ENCODE measurements around the gene NIN.
"Not testable (repeated sequence)": the region's sequence is repeated elsewhere in the genome, so short reads cannot be mapped to it uniquely, and the experiment has no call there.

Gene NIN

DNA sequence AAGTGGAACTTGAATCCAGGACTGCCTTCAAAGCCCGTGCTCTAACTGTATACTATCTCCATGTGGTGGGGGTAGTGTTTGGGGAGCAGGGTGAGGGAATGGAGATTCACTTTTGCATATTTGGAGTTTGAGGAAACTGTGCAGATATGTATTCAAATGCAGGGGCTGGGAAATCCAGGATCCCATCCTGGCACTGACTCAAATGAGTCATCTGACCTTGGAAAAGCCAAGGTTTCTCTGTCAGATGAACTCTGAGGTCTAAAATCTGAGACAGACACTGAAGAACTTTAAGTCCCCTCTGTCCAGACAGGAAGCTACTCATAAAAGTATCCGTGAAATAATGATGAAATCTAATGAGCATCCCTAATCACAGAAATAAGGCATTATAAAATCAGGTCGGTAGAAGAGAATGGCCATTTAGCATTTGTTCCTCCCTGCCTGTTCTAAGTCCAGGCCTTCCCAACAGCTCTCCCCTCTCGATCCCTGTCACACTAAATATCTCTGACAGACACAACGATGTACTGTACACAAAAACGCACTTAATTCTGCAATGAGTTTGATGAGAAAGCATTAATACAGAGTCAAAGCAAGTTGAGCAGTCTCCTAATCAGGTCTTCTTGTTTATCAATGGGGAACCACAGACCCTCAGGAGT, 14.4 kb downstream of the NIN start:
- Histone ChIP-seq H3K27ac (no peak overlapping the region), H3K36me3 (replicated peaks) (no peaks in the 10 kb centered on the region), H3K4me3 (ENCODE audit: low read depth, low read length) (no peak overlapping the region), H3K27me3 (replicated peaks) (no peaks in the 10 kb centered on the region)
- peak; percentile 44 for DNase-seq
- in situ Hi-C loops (cut with HindIII; ENCODE audit: low pct_ligation_motif_present, low sequenced_read_pairs), result no loop called here
- TF ChIP-seq, protein P1, sequence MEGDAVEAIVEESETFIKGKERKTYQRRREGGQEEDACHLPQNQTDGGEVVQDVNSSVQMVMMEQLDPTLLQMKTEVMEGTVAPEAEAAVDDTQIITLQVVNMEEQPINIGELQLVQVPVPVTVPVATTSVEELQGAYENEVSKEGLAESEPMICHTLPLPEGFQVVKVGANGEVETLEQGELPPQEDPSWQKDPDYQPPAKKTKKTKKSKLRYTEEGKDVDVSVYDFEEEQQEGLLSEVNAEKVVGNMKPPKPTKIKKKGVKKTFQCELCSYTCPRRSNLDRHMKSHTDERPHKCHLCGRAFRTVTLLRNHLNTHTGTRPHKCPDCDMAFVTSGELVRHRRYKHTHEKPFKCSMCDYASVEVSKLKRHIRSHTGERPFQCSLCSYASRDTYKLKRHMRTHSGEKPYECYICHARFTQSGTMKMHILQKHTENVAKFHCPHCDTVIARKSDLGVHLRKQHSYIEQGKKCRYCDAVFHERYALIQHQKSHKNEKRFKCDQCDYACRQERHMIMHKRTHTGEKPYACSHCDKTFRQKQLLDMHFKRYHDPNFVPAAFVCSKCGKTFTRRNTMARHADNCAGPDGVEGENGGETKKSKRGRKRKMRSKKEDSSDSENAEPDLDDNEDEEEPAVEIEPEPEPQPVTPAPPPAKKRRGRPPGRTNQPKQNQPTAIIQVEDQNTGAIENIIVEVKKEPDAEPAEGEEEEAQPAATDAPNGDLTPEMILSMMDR (IDR thresholded peaks at IDR 0.05; ENCODE audit: low read depth, low read length, missing control alignments), result no peak

DNA sequence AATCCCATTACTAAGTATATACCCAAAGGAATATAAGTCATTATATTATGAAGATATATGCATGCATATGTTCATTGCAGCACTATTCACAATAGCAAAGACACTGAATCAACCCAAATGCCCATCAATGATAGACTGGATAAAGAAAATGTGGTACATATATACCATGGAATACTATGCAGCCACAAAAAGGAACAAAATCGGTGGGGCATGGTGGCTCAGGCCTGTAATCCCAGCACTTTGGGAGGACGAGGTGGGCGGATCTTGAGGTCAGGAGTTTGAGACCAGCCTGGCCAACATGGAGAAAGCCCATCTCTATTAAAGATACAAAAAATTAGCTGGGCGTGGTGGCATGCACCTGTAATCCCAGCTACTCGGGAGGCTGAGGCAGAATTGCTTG, 15.4 kb downstream of the NIN start:
- in situ Hi-C loops (cut with HindIII; ENCODE audit: low pct_ligation_motif_present, low sequenced_read_pairs); H3K27ac ChIP-seq; DNase-seq; H3K36me3 ChIP-seq (replicated peaks); H3K4me3 ChIP-seq (ENCODE audit: low read depth, low read length); H3K27me3 ChIP-seq (replicated peaks): not testable (repeated sequence)

DNA sequence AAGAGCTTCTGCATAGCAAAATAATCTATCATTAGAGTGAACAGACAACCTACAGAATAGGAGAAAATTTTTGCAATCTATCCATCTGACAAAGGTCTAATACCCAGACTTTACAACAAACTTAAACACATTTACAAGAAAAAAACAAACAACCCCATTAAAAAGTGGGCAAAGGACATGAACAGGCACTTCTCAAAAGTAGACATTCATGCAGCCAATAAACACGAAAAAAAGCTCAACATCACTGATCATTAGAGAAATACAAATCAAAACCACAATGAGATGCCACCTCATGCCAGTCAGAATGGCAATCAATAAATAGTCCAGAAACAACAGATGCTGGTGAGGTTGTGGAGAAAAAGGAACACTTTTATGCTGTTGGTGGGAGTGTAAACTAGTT, 15.9 kb downstream of the NIN start:
- H3K36me3 ChIP-seq (replicated peaks); H3K27ac ChIP-seq; H3K27me3 ChIP-seq (replicated peaks); H3K4me3 ChIP-seq (ENCODE audit: low read depth, low read length); DNase-seq; in situ Hi-C loops (cut with HindIII; ENCODE audit: low pct_ligation_motif_present, low sequenced_read_pairs): not testable (repeated sequence)

DNA sequence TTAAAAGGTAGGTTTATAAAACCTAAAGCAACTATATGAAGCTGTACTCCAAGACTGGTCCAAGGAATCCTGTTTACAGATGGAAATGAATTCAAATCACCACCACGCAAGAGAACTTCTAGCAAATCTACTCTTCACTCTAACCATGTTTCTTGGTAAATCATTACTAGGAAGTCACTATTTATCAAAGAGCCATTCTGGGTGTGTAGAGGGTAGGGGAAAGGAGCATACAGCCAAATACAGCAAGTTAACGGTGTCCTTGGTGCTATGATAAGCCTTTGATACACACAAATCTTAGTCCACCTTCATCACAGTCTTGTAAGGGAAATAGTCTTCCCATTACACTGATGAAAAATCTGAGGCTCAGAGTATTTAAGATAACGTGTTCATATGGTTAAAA, 16.8 kb downstream of the NIN start:
- in situ Hi-C loops (cut with HindIII; ENCODE audit: low pct_ligation_motif_present, low sequenced_read_pairs), result no loop called here
- DNase-seq, result no peak
- TF ChIP-seq, protein P1 (IDR thresholded peaks at IDR 0.05; ENCODE audit: low read depth, low read length, missing control alignments), result no peak
- H3K27me3 ChIP-seq (replicated peaks), result no peaks in the 10 kb centered on the region
- H3K4me3 ChIP-seq (ENCODE audit: low read depth, low read length), result no peak overlapping the region
- H3K27ac ChIP-seq, result no peak overlapping the region
- H3K36me3 ChIP-seq (replicated peaks), result no peaks in the 10 kb centered on the region

DNA sequence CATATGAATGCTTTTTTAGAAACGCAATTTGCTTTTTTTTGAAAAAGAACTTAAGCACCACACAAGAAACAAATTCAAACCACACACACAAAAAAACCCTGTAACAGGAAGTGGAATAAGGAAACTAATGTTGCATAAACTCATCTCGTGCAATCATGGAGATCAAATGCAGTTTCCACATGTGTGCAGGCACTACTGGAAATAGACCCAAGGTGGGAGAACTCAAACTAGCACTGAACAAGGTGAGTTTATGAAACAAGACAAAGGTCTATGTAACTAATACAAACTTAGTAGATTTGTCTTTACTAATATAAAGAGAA, 17.5 kb downstream of the NIN start:
- DNase-seq, result no peak
- Histone ChIP-seq H3K4me3 (ENCODE audit: low read depth, low read length) (no peak overlapping the region), H3K36me3 (replicated peaks) (no peaks in the 10 kb centered on the region), H3K27ac (no peak overlapping the region), H3K27me3 (replicated peaks) (no peaks in the 10 kb centered on the region)
- TF ChIP-seq, protein P1 (IDR thresholded peaks at IDR 0.05; ENCODE audit: low read depth, low read length, missing control alignments), result no peak
- in situ Hi-C loops (cut with HindIII; ENCODE audit: low pct_ligation_motif_present, low sequenced_read_pairs), result no loop called here

DNA sequence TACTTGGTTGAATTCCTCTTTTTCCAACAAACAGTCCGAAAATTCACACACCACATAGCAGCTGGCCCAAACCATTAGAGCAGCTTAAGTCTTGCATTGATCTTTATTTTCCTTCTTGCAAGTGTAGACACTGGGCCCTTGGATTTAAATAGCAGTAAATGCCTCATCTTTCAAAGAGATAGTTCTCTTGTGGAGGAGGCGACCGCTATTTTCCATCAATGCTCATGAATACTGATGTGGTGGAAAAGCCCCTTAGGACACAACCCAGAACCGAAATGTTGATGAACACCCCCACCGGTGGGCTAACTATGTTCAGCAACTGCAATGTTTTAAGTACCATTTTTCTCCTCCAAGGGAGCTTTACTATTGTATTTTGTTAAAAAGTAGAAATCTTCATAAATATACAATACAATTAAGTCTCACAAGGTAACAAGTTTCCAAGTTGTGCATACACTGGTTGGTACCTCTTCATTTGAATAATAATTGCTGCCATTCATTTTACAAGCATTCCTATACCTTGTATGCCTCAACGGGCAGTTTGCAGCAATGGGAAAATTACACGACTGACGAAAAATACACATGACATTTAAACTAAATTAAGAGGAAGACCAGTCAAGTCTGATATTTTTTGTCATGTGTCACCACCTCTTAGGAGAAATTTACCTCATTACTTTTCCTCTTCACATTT, 18.0 kb downstream of the NIN start:
- Histone ChIP-seq H3K27ac (no peak overlapping the region), H3K36me3 (replicated peaks) (no peaks in the 10 kb centered on the region), H3K4me3 (ENCODE audit: low read depth, low read length) (no peak overlapping the region), H3K27me3 (replicated peaks) (no peaks in the 10 kb centered on the region)
- in situ Hi-C loops (cut with HindIII; ENCODE audit: low pct_ligation_motif_present, low sequenced_read_pairs), result no loop called here
- no peak for DNase-seq
- TF ChIP-seq, protein P1 (IDR thresholded peaks at IDR 0.05; ENCODE audit: low read depth, low read length, missing control alignments), result no peak

DNA sequence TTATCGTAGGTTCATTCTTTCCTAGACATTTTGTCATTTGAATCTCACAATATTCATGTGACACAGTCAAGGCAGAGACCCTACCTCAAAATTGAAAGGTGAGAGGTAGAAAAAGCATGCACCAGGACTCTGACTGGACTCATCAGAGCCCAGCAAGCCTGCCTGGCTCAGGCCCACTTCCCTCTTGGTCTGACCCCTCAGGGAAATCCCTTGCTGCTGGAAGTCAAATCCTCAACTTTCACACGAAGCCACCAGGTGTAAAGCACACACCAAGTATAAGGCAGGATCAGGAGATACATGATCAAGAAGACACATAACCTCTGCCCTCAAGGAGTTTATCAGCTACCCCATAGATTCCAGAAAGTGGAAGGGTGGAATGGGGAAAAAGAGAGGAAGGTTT, 18.8 kb downstream of the NIN start:
- DNase-seq, result no peak
- Histone ChIP-seq H3K27ac (no peak overlapping the region), H3K4me3 (ENCODE audit: low read depth, low read length) (no peak overlapping the region), H3K36me3 (replicated peaks) (no peaks in the 10 kb centered on the region), H3K27me3 (replicated peaks) (no peaks in the 10 kb centered on the region)
- TF ChIP-seq, protein P1 (IDR thresholded peaks at IDR 0.05; ENCODE audit: low read depth, low read length, missing control alignments), result no peak
- in situ Hi-C loops (cut with HindIII; ENCODE audit: low pct_ligation_motif_present, low sequenced_read_pairs), result no loop called here
